H9 (cell line): ENCODE measurements around the gene NEUROD4. TPM values are rescaled to one million over a fixed set of nuclear protein-coding genes. Genes with fewer than 3 reads are reported as not detected.

ENCODE experiments used
- DNase-seq: peaks from one replicate; pipeline ENCODE4 v3.0.0-alpha.2; 2017
- H2AFZ ChIP-seq: one replicate; pipeline ENCODE4 v1.6.1; 2013; ENCODE audit warnings: mild to moderate bottlenecking, low read length, control low read depth, moderate library complexity
- H2AK5ac ChIP-seq: 2 replicates; pipeline ENCODE4 v1.6.1; 2013; ENCODE audit warnings: low read length, control low read depth, mixed read lengths; ENCODE audit not compliant: insufficient read length
- H2BK120ac ChIP-seq: one replicate; pipeline ENCODE4 v1.6.1; 2013; ENCODE audit warnings: low read depth, mild to moderate bottlenecking, low read length, control low read depth, inconsistent platforms; ENCODE audit not compliant: poor library complexity, severe bottlenecking
- H2BK12ac ChIP-seq: 2 replicates; pipeline ENCODE4 v1.6.1; 2013; ENCODE audit warnings: low read length, control low read depth, mixed read lengths, low read depth; ENCODE audit not compliant: insufficient read length
- H2BK15ac ChIP-seq: 2 replicates; pipeline ENCODE4 v1.6.1; 2013; ENCODE audit warnings: low read depth, low read length, control low read depth
- H2BK20ac ChIP-seq: one replicate; pipeline ENCODE4 v1.6.1; 2013; ENCODE audit warnings: low read depth, mild to moderate bottlenecking, low read length, control low read depth, inconsistent platforms; ENCODE audit not compliant: poor library complexity, severe bottlenecking
- H2BK5ac ChIP-seq: 2 replicates; pipeline ENCODE4 v1.6.1; 2013; ENCODE audit warnings: low read length, control low read depth, mixed read lengths; ENCODE audit not compliant: insufficient read length
- H3K14ac ChIP-seq: 2 replicates; pipeline ENCODE4 v1.6.1; 2013; ENCODE audit warnings: low read length, control low read depth; ENCODE audit not compliant: insufficient read depth
- H3K18ac ChIP-seq: 2 replicates; pipeline ENCODE4 v1.6.1; 2013; ENCODE audit warnings: low read depth, mild to moderate bottlenecking, mixed read lengths, low read length, control low read depth; ENCODE audit not compliant: insufficient read length
- H3K23ac ChIP-seq: 2 replicates; pipeline ENCODE4 v1.6.1; 2013; ENCODE audit warnings: low read length, control low read depth, mixed read lengths, low read depth; ENCODE audit not compliant: insufficient read length
- H3K23me2 ChIP-seq: 2 replicates; pipeline ENCODE4 v1.6.1; 2013; ENCODE audit warnings: low read depth, mild to moderate bottlenecking, mixed read lengths, low read length, control low read depth; ENCODE audit not compliant: insufficient read length, poor library complexity, severe bottlenecking
- H3K27ac ChIP-seq: 2 replicates; pipeline ENCODE4 v1.5.1; 2013; ENCODE audit warnings: low read length, control low read depth, mixed read lengths, low read depth; ENCODE audit not compliant: insufficient read length
- H3K27me3 ChIP-seq: 2 replicates; pipeline ENCODE4 v1.6.1; 2013; ENCODE audit warnings: low read length, control low read depth, inconsistent platforms; ENCODE audit not compliant: insufficient read depth
- H3K4ac ChIP-seq: 2 replicates; pipeline ENCODE4 v1.6.1; 2013; ENCODE audit warnings: low read depth, mild to moderate bottlenecking, control low read depth, inconsistent platforms, low read length, moderate library complexity
- H3K4me1 ChIP-seq: 2 replicates; pipeline ENCODE4 v1.6.1; 2013; ENCODE audit warnings: low read length, control low read depth, inconsistent platforms; ENCODE audit not compliant: insufficient read depth
- H3K4me2 ChIP-seq: 2 replicates; pipeline ENCODE4 v1.6.1; 2013; ENCODE audit warnings: low read length, control low read depth, mixed read lengths; ENCODE audit not compliant: insufficient read length, insufficient read depth
- H3K56ac ChIP-seq: 2 replicates; pipeline ENCODE4 v1.6.1; 2013; ENCODE audit warnings: low read depth, mild to moderate bottlenecking, mixed read lengths, low read length, control low read depth; ENCODE audit not compliant: insufficient read length
- H3K79me1 ChIP-seq: 2 replicates; pipeline ENCODE4 v1.6.1; 2013; ENCODE audit warnings: low read depth, mild to moderate bottlenecking, moderate library complexity, low read length, control low read depth, inconsistent platforms; ENCODE audit not compliant: insufficient read depth, poor library complexity, severe bottlenecking
- H3K79me2 ChIP-seq: 2 replicates; pipeline ENCODE4 v1.6.1; 2013; ENCODE audit warnings: low read length, control low read depth, inconsistent platforms; ENCODE audit not compliant: insufficient read depth
- H3K9ac ChIP-seq: 2 replicates; pipeline ENCODE4 v1.6.1; 2013; ENCODE audit warnings: low read length, control low read depth, mixed read lengths; ENCODE audit not compliant: insufficient read length; ENCODE audit errors: extremely low read depth
- H3K9me3 ChIP-seq: one replicate; pipeline ENCODE4 v1.6.1; 2013; ENCODE audit warnings: low read depth, low read length, inconsistent platforms; ENCODE audit not compliant: control insufficient read depth
- H3T11ph ChIP-seq: one replicate; pipeline ENCODE4 v1.6.1; 2013; ENCODE audit warnings: mild to moderate bottlenecking, low read length, control low read depth, inconsistent platforms
- H4K20me1 ChIP-seq: one replicate; pipeline ENCODE4 v1.6.1; 2013; ENCODE audit not compliant: control insufficient read depth, insufficient read length, insufficient read depth
- H4K5ac ChIP-seq: 2 replicates; pipeline ENCODE4 v1.6.1; 2013; ENCODE audit warnings: low read depth, mild to moderate bottlenecking, mixed read lengths, low read length, control low read depth; ENCODE audit not compliant: insufficient read length
- H4K8ac ChIP-seq: replicated peaks from 2 replicates; pipeline ENCODE4 v1.6.1; 2013; ENCODE audit warnings: low read length, control low read depth, mixed read lengths, low read depth; ENCODE audit not compliant: insufficient read length
- H4K91ac ChIP-seq: 2 replicates; pipeline ENCODE4 v1.6.1; 2013; ENCODE audit warnings: low read depth, mild to moderate bottlenecking, moderate library complexity, mixed read lengths, low read length, control low read depth; ENCODE audit not compliant: insufficient read length
- H3K27ac Mint-ChIP-seq, 3 experiments: 2 replicates in 2 of 3; 3 replicates in 1 of 3; pipeline ENCODE4 v1.8.0; 2020 to 2021; ENCODE audit warnings: mixed read lengths in 3 of 3, mild to moderate bottlenecking in 1 of 3, moderate library complexity in 1 of 3
- H3K27me3 Mint-ChIP-seq: 2 replicates; pipeline ENCODE4 v1.8.0; 2021; ENCODE audit warnings: low read depth, mild to moderate bottlenecking, moderate library complexity, mixed read lengths
- H3K36me3 Mint-ChIP-seq, 3 experiments: 2 replicates in 2 of 3; 3 replicates in 1 of 3; pipeline ENCODE4 v1.8.0; 2020 to 2021; ENCODE audit warnings: low read depth in 3 of 3, mixed read lengths in 3 of 3; ENCODE audit not compliant: insufficient read depth in 1 of 3
- H3K4me1 Mint-ChIP-seq, 2 experiments: 2 replicates each; pipeline ENCODE4 v1.8.0; 2020; ENCODE audit warnings: mixed read lengths in 2 of 2
- H3K4me3 Mint-ChIP-seq, 2 experiments: 2 replicates in 1 of 2; 3 replicates in 1 of 2; pipeline ENCODE4 v1.8.0; 2020 to 2021; ENCODE audit warnings: mild to moderate bottlenecking in 2 of 2, mixed read lengths in 2 of 2, moderate library complexity in 1 of 2
- H3K9me3 Mint-ChIP-seq, 2 experiments: 2 replicates in 1 of 2; 3 replicates in 1 of 2; pipeline ENCODE4 v1.8.0; 2020; ENCODE audit warnings: mild to moderate bottlenecking in 2 of 2, mixed read lengths in 2 of 2, moderate library complexity in 1 of 2
- WGBS: extraction: QIAGEN DNeasy Blood & Tissue Kit; methylation state at CpG from one replicate; pipeline ENCODE4 v1.1.7; 2013; ENCODE audit warnings: missing lambda C conversion rate, low lambda C conversion rate, mixed read lengths; ENCODE audit not compliant: insufficient read length; ENCODE audit errors: extremely low coverage; 5-methylcytosine and 5-hydroxymethylcytosine counted together
- total RNA-seq: library from RNA; stranded (reverse); gene quantifications from 2 replicates; pipeline ENCODE4 v1.2.1, GENCODE V29; 2021
- TF ChIP-seq, protein P1 (sequence below): fragments of 200-600 bp; sonication (generic); conservative IDR thresholded peaks from 3 replicates; pipeline ENCODE4 v1.8.0; 2021; ENCODE audit warnings: antibody characterized with exemption, mild to moderate bottlenecking

NEUROD4 gene
- total RNA-seq, 1 experiment from 2014 or later: not detected

DNA sequence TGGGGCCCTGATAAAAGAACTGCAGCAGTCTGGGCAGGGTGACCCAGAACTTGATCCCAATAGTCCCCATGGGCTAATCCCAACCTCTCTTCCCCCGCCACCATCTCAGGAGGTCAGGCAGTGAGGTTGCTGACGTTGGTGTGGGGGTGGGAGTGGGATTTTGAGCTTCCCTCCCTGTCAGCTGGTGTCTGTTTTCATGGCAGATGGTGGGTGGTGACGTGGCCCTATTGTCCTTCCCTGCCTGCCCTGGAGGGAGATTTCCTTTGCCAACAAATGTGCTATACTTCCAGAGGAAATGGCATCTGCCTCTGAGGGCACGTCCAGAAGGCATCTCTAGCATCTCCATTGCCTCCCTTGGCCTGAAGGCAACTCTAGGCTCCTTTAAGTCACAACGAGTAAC is 37.7 kb downstream of the NEUROD4 start:
- H3K4me3 Mint-ChIP-seq: no peak overlapping the region
- no peak overlapping the region for H2AFZ ChIP-seq
- no peaks in the 10 kb centered on the region for H4K20me1 ChIP-seq
- H3K27me3 Mint-ChIP-seq: peaks cover 2% of the 10 kb centered on the region; the same call in 1 of the 2 replicates
- H3K4me1 ChIP-seq: peaks cover 7% of the 10 kb centered on the region; the same call in 1 of the 2 replicates
- H3K36me3 Mint-ChIP-seq: no peaks in the 10 kb centered on the region
- TF ChIP-seq, protein P1, sequence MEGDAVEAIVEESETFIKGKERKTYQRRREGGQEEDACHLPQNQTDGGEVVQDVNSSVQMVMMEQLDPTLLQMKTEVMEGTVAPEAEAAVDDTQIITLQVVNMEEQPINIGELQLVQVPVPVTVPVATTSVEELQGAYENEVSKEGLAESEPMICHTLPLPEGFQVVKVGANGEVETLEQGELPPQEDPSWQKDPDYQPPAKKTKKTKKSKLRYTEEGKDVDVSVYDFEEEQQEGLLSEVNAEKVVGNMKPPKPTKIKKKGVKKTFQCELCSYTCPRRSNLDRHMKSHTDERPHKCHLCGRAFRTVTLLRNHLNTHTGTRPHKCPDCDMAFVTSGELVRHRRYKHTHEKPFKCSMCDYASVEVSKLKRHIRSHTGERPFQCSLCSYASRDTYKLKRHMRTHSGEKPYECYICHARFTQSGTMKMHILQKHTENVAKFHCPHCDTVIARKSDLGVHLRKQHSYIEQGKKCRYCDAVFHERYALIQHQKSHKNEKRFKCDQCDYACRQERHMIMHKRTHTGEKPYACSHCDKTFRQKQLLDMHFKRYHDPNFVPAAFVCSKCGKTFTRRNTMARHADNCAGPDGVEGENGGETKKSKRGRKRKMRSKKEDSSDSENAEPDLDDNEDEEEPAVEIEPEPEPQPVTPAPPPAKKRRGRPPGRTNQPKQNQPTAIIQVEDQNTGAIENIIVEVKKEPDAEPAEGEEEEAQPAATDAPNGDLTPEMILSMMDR: no peak
- no peaks in the 10 kb centered on the region for H3K79me2 ChIP-seq
- no peak overlapping the region for H2BK12ac ChIP-seq
- H2BK120ac ChIP-seq: no peak overlapping the region
- no peak overlapping the region for H3K14ac ChIP-seq
- peaks cover 24 to 25% of the 10 kb centered on the region in 2 experiments for H3K4me1 Mint-ChIP-seq
- no peaks in the 10 kb centered on the region for H3K23me2 ChIP-seq
- H3K9ac ChIP-seq: no peak overlapping the region
- no peak for DNase-seq
- H3K27ac Mint-ChIP-seq: no peak overlapping the region
- H2BK15ac ChIP-seq: no peak overlapping the region; the same call in 1 of the 2 replicates
- no peaks in the 10 kb centered on the region for H3K27me3 ChIP-seq
- H2BK20ac ChIP-seq: no peak overlapping the region
- no peak overlapping the region for H4K8ac ChIP-seq
- H2AK5ac ChIP-seq: no peak overlapping the region
- no peak overlapping the region for H3K4me2 ChIP-seq
- H3K79me1 ChIP-seq: no peaks in the 10 kb centered on the region
- H3T11ph ChIP-seq: no peak overlapping the region
- no peak overlapping the region for H4K5ac ChIP-seq
- H3K9me3 ChIP-seq: no peaks in the 10 kb centered on the region
- H3K9me3 Mint-ChIP-seq: no peaks in the 10 kb centered on the region
- no peak overlapping the region for H3K18ac ChIP-seq
- no peak overlapping the region for H3K4ac ChIP-seq
- H4K91ac ChIP-seq: no peak overlapping the region
- WGBS: no CpG with 5 or more reads among the region's 5 CpGs
- no peak overlapping the region for H3K23ac ChIP-seq
- H3K27ac ChIP-seq: no peak overlapping the region
- H3K56ac ChIP-seq: no peak overlapping the region
- no peak overlapping the region for H2BK5ac ChIP-seq
